NOMO-1 (cell line): ENCODE results near the gene INTS11.
"Not testable (repeated sequence)": the region's sequence is repeated elsewhere in the genome, so short reads cannot be mapped to it uniquely, and the experiment has no call there.

Experiments
- DNase-seq, 2 experiments: peaks; one replicate each; lab custom pipeline; 2025; ENCODE audit not compliant: unreplicated experiment in 2 of 2; lab: John Stamatoyannopoulos, UW

Gene INTS11

GRCh38 chr1:1324524-1325287 lies at the start of gene INTS11, which contains the start of gene CPTP:
INTS11 (minus strand) TSS chr1:1324660; CDS start chr1:1324608, 52 bp downstream.
CPTP (plus strand) TSS chr1:1324802; CDS start chr1:1326911, 2,109 bp downstream.
- DNase-seq, result peak; percentile 84 to 93

- no peak for DNase-seq
Measured at GRCh38 chr1:1373815-1374588, 49.5 kb upstream of the INTS11 start.

GRCh38 chr1:1373051-1373814 lies 48.8 kb upstream of the INTS11 start:
- DNase-seq, result no peak

- DNase-seq, result peak; percentile 59 to 69
Measured at GRCh38 chr1:1371746-1372711, 47.6 kb upstream of the INTS11 start.

DNA sequence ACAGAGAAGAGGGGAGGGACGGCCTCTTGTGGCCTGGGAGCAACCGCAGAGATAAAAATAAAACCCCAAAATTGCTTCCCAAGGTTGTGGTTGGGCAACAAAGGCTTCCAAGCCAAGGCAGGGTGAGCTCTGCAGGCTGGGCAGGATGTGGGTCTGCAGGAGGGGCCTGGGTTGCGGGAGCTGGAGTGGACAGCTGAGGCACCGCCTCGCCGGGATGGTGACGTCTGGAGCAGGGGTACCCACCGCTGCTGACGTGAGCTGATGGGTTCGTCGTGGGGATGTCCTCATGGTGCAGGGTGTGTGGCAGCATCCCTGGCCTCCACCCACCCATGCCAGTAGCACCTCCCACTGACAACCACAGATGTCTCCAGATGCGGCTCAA lies 46.9 kb upstream of the INTS11 start:
- DNase-seq, result peak; percentile 87 to 88

GRCh38 chr1:1370771-1371300 lies 46.4 kb upstream of the INTS11 start:
- no peak for DNase-seq

DNA sequence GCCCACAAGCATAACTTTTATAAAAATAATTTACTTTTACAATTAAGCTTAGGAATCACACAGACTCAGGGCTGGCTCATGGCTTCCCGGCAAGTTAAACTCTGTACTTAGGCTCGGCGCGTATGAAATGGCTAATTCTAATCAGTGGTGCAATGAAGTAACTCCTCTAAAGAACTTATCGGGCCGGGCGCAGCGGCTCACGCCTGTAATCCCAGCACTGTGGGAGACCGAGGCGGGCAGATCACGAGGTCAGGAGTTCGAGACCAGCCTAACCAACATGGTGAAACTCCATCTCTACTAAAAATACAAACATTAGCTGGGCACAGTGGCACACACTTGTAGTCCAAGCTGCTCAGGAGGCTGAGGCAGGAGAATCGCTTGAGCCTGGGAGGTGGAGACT lies 45.6 kb upstream of the INTS11 start:
- DNase-seq, result not testable (repeated sequence)

DNA sequence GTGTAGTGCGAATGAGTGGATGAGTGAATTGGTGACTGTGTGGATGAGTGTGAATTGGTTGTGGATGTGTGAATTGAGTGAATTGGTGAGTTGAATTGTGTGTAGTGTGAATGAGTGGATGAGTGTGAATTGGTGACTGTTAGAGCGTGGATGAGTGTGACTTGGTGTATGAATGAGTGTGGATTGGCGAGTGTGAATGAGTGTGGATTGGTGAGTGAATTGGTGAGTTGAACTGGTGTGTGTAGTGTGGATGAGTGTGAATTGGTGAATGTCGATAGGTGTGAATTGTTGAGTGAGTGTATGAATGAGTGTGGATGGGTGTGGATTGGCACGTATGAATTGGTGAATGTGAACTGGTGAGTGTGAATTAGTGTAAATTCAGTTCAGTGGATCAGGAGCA lies 42.9 kb upstream of the INTS11 start:
- DNase-seq, result no peak

- DNase-seq, result no peak
Measured at GRCh38 chr1:1366699-1367066, 42.2 kb upstream of the INTS11 start.

DNA sequence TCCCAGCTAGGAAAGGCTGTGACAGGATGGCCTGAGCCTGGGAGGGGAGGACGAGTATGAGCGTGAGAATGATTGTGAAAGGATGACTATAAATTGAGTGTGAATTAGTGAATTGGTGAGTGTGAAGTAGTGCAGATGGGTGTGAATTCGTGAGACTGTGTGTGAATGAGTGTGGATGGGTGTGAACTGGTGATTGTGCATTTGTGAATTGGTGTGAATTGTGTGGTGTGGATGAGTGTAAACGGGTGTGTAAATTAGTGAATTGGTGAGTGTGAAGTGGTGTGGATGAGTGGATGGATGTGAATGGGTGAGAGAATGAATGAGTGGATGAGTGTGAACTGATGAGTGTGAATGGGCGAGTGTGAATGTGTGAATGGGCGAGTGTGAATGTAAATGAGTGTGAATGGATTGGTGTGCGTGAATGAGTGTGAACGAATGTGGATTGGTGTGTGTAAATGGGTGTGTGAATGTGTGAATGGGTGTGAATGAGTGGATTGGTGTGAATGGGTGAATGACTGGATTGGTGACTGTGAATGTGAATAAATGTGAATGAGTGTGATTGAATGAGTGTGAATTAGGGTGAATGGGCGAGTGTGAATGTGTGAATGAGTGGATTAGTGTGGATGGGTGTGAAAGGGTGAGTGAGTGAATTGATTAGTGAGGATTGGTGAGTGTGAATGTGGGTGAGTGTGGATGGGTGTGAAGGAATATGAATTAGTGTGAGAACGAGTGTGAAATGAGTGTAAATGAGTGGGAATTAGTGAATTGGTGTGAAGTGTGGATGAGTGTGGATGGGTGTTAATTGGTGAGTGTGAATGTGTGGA lies 41.6 kb upstream of the INTS11 start:
- no peak for DNase-seq

DNA sequence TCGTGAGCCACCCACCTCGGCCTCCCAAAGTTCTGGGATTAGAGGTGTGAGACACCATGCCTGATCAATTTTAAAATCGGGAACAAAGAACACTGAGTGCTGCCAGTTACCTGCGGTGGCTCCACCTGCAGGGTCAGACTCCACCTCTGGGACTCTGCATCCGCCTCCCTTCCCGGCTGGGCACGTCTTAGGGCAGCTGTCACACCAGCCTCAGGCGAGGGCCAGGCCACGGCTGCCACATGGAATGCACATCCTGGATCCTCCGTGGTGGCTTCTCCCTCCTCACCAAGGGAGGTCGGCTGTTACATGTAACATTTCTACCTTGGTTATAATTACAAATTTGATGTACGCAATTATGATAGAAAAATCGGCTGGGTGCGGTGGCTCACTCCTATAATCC lies 39.8 kb upstream of the INTS11 start:
- no peak for DNase-seq

DNA sequence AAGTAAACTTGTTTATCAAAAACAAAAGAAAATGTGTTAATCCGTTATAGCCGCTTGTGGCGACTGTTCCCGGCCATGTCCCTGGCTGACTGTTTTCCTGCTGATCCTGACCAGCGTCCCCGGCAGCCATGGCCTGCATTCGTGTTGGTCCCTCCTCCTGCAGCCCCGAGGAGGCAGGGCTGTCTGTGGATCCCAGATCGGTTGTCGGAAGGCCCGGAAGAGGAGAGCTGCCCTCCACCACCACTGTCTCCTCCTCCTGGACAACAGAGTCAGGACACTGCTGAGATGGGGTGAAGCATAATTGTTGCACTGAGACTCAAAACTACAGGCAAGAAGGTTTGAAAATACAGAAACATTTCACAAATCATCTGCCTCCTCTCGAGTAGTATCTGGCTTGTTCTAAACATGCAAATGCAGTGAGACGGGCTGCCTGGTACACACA lies 37.5 kb upstream of the INTS11 start:
- no peak for DNase-seq

DNA sequence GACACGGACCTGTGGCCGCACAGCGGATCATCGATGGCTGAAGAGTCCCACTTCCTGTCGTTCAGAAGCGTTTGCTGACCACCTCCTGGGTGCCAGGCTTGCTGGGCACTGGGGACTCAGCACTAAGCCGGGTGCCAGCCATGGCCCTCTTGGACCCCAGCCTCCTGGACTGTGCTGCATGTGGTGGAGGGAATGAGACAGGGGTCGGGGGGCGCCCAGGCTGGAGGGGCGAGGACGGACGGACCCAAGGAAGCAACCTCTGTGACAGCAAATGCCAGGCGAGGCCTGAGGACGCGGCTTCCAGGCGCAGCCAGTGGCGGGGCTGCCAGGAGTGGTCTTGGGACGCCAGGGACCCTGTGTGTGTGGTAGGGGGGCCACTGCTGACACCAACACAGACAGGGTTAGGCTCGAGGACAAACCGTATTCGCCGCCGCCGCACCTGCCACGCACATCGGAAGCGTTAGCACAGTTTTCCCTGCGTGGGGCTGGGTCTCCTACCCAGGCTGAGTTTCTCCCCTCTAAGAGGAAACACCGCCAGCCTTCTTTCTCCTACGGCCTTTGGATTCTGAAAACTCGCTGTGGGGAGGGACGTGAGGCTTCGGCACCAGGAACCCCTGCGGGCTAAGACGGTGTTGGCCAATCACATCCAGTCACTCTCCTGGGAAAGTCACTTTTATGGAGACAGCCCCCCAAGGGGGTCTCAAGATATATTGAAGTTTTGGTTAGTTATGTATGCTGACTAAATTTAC lies 36.9 kb upstream of the INTS11 start:
- no peak for DNase-seq

DNA sequence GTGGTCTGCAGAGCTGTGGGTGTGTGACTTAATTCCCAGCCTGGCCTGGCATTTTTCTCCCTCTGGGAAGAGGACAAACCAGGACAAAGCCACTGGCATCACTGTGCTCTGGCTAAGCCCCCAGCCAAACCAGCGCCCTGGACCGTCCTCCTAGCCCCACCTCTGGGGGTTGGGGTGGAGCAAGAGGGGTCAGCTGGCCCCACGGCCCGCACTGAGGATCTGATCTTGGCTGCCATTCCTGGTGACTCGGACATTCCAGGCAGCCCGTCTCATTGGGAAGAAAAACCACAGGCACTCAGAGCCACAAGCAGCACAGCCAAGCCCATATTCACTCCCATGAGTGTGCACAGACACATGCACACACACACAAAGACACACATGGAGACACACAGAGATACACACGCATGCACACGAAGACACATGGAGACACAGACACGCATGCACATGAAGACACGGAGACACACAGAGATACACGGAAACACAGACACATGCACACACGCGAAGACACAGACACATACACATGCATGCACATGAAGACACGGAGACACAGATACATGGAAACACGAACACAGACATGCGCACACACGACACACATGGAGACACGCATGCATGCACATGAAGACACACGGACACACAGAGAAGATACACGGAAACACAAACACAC lies 36.2 kb upstream of the INTS11 start:
- DNase-seq, result no peak

- DNase-seq, result no peak
Measured at GRCh38 chr1:1359664-1360468, 35.4 kb upstream of the INTS11 start.

DNA sequence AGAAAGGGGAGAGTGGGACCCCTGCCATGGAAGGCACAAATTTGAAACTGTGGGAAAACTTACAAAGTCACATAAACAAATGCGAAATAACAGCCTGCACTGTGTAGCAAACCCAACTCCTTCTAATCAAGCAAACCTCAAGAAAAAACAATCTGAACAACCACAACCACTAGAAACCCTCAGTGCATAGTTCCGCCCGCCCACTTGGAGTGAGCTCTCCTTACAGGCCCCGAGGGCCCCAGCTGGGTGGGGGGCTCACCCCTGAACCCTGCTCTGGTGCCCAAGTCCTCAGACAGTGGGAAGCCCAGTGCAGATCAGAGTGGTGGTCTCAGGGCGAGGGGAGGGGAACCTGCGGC lies 34.8 kb upstream of the INTS11 start:
- no peak for DNase-seq
